ENCODE data around the gene CCND3.

- no peak for TF ChIP-seq ZFP36 (IDR thresholded peaks at IDR 0.05; ENCODE audit: borderline replicate concordance, partially characterized antibody)
- no peak for TF ChIP-seq ZC3H11A (IDR thresholded peaks at IDR 0.05)
- TF ChIP-seq CTCF (IDR thresholded peaks at IDR 0.05) = no peak
- no peak for TF ChIP-seq POLR2AphosphoS2 (conservative IDR thresholded peaks at IDR 0.05; ENCODE audit: low read length)
Observed at GRCh38 chr6:41932378-41932777, 9.2 kb downstream of the CCND3 start.

Measured in A549 (cell line).